Measurements from ENCODE around the gene LEPR. TPM values are rescaled to one million over a fixed set of nuclear protein-coding genes. Genes with fewer than 3 reads are reported as not detected.

Gene LEPR
- total and polyA plus RNA-seq, 7 donors: 0.73 to 7.8 (median 2.1) TPM

DNA sequence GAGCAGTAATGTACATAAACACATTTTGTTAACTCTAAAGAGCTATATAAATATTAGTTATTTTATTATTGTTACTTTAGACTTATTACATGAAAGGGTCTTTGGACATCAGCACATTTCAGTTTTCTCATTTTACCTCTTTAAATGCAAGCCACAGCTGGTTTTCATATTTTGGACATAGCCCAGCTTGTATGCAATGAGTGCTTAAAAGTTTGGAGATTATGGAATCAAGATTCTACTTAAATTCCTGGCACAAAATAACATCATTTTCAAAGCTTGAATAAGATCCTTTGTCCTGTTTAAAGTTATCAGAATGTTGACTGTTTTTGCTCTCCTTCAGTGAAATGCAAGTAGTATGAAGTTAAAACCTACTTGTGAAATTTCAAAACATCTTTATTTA is 15.5 kb upstream of the LEPR start:
- no peaks in the 10 kb centered on the region for H3K4me1 ChIP-seq

GRCh38 chr1:65407877-65408276 is 12.6 kb upstream of the LEPR start:
- Histone ChIP-seq H3K27me3 (ENCODE audit: insufficient read depth in 3 of 3, low read length in 2 of 3) (peaks cover 0 to 2% (median 0%) of the 10 kb centered on the region in 3 donors), H3K9me3 (no peaks in the 10 kb centered on the region), H3K4me1 (no peaks in the 10 kb centered on the region), H3K4me3 (no peak overlapping the region), H3K27ac (no peak overlapping the region), H3K36me3 (ENCODE audit: insufficient read depth in 1 of 2, low read depth in 1 of 2) (no peaks in the 10 kb centered on the region)
- 78 to 85% (median 82%) methylated on average over 2 of the region's 2 CpGs for WGBS, 3 donors
- DNase-seq (no peak), ATAC-seq (no peak)
- TF ChIP-seq CTCF (IDR thresholded peaks at IDR 0.05): no peak
- intact Hi-C loops (cut with DNase I): no loop called here

More for the DNA sequence above, 15.5 kb upstream of the LEPR start:
- Histone ChIP-seq H3K27ac (no peak overlapping the region), H3K27me3 (ENCODE audit: insufficient read depth in 3 of 3, low read length in 2 of 3) (peaks cover 0 to 4% (median 0%) of the 10 kb centered on the region in 3 donors), H3K36me3 (ENCODE audit: insufficient read depth in 1 of 2, low read depth in 1 of 2) (no peaks in the 10 kb centered on the region), H3K4me3 (no peak overlapping the region), H3K9me3 (no peaks in the 10 kb centered on the region)
- DNase-seq (no peak), ATAC-seq (no peak)
- intact Hi-C loops (cut with DNase I): no loop called here
- TF ChIP-seq CTCF (IDR thresholded peaks at IDR 0.05): no peak

- Histone ChIP-seq H3K27ac (no peak overlapping the region), H3K9me3 (no peaks in the 10 kb centered on the region), H3K36me3 (ENCODE audit: insufficient read depth in 1 of 2, low read depth in 1 of 2) (no peaks in the 10 kb centered on the region), H3K27me3 (ENCODE audit: insufficient read depth in 3 of 3, low read length in 2 of 3) (peaks cover 0 to 2% (median 0%) of the 10 kb centered on the region in 3 donors), H3K4me3 (no peak overlapping the region), H3K4me1 (no peaks in the 10 kb centered on the region)
- no peak for DNase-seq
- WGBS, 3 donors: 45 to 58% (median 54%) methylated on average over 1 of the region's 1 CpG
- no peak for ATAC-seq
- intact Hi-C loops (cut with DNase I): no loop called here
- TF ChIP-seq CTCF (IDR thresholded peaks at IDR 0.05): no peak
Observed at GRCh38 chr1:65409314-65409713, 11.2 kb upstream of the LEPR start.

GRCh38 chr1:65409816-65410326 is 10.6 kb upstream of the LEPR start:
- Histone ChIP-seq H3K4me1 (no peaks in the 10 kb centered on the region), H3K9me3 (no peaks in the 10 kb centered on the region), H3K27ac (no peak overlapping the region), H3K4me3 (no peak overlapping the region), H3K27me3 (ENCODE audit: insufficient read depth in 3 of 3, low read length in 2 of 3) (no peaks in the 10 kb centered on the region), H3K36me3 (ENCODE audit: insufficient read depth in 1 of 2, low read depth in 1 of 2) (no peaks in the 10 kb centered on the region)
- no peak for TF ChIP-seq CTCF (IDR thresholded peaks at IDR 0.05)
- whole genome bisulfite sequencing, 3 donors: 93 to 96% (median 95%) methylated on average over 4 of the region's 4 CpGs
- intact Hi-C loops (cut with DNase I): no loop called here
- DNase-seq (no peak), ATAC-seq (no peak)

All from psoas muscle (tissue), 8 donors.